ENCODE results near the gene PLN.

PLN gene

DNA sequence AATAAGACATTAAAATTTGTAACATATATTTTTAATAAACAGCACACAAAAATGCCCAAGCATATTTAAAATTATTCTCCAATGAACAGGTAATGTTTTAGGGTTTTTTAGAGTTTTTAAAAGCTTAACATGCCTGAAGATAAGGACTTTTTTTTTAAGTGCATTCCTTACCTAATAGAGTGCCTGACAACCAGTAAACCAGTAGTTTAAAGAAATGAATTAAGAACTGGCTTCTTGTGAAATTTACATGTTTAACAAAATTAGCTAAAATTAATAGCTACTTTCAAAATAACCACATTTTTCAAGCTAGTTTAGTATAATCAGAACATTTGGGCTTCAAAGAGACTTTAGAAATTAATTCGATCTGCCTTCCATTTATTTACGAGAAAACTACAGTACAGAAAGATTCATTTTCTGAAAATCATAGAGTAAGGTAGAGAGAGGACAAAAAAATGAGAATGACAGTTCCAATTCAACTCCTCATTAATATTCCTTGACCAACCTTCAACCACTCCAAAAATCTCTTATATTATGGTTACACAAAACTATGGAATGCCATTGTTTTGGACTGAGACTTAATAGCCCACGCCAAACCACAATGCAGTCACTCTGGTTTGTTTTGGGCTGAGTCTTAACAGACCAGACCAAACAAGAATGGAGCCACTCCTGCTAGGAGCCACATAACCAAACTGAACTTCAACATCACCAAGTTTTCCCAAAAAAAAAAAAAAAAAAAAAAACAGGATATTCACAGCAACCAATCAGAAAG lies 5.7 kb upstream of the PLN start:
- no peak for DNase-seq

DNA sequence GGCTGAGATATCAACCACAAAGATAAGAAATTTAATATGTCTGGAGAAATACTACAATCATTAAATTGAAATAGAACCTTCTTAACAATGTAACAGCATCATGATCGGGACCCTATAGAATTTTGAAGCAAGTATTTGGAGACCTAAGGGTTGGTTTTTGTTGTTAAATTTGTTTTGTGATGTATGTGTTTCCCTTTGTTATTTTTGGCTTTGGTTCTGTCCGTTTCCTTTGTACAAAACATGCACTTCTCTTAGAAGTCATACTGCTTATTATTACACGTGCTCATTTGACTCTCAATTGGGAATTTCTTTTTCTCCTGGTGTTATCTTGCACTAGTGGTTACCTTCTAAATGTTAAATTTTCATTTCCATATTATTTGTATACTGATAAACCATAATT lies 4.0 kb upstream of the PLN start:
- DNase-seq = no peak

DNA sequence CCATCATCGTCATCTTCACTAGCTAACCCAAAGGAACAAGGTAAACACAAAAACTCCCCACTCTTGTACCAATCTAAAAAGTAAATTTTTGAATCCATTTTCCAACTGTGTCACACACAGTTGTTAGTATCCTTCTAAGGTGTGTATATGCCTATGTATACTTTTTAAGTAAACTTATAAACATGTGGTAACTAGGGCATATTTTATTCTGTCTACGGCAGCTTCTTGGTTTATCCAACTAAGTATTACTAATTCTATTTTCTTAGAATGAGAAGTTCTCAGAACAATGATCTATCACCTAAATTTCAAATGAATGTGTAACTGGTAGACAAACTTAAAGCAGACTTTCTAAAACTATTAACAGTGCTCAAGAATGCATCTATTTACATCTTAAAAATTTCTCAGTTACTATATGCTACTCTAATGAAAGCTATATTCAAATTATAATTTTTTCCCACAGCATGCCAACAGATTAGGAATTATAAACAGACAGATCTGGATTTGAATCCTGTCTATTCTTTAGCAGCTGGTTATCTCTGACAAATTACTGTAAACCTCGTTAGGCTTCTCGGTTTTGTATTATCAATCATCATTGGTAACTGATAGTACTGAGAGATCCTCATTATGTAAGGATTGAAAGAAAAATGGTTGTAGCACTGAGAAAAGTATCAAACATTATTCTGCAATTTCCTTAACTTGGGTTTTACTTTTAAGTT lies 1.8 kb upstream of the PLN start:
- DNase-seq = no peak

DNA sequence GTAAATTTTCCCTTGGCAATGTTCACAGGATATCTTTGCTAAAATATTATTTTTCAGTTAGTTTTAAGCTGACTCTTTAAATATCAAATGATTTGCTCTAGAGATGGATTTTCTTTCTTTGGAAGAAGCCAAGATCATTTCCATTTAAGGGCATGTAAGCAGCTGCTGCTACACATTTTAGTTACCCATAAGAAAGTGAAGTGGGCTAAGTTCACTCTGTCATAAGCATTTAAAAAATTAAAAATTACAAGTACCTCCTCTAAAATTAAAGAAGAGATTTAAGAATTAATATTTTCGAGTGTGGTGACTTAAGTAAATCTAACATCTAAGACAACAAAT lies 1.2 kb upstream of the PLN start:
- DNase-seq = no peak

DNA sequence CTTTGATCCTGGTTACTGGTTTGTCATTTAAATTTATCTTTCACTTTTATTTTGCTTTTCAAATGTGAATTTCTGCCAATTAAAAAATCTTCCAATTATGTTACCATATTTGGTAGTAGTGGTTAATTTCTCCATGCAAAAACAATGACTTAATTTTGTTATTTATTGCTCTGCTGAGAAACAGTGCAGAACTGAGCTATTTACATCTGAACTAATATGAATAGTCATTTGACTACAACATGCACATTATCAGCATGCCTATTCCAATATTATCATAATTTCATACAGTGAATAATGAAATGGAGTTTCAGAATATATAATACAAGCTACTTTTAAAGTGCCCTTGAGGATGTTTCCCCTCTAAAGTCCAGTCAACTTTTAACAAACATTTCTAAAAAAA lies 517 bp downstream of the PLN start:
- no peak for DNase-seq

DNA sequence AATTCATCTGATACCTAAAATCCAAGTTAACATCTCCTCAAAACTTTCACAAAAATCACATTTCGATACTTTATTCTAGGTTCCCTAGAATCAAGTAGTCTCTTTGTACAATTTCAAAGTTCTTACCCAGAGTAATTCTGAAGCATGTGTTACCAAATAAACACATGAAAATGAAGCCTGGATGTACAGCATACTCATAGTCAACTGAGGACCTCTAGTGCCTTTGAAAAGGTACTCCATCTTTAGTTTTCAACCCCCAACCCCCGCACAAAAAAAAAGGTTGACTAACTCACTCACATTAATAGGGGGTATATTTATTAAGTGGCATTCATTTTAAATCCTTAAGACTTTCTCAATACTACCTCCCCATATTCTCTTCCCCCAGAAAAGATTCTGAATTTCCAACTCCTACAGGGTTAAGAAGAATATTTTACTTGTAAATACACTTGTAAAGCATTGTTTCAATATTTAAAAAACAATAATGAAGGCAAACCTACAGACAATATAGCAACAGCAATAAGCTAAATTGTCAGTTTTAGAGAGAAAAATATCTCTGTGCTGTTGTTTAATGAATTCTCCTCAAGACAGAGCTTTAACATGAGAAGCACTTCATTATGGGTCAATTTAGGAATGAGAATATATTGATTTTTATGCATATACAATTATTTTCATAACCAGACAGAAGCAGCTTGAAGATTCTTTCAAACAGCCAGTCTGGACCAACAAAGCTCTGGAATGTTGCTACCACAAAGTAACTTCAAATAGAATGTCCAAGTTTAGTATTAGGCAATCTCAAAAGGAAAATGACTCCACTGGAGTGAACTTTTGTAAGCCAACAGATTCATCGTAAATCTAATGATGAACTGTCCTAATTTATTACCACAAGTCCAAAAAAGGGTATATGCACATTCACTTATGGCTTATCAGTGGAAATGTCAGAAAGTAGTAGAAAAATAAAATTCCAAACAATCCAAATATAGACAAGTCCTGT lies 3.3 kb downstream of the PLN start:
- DNase-seq = peak; percentile 10

DNA sequence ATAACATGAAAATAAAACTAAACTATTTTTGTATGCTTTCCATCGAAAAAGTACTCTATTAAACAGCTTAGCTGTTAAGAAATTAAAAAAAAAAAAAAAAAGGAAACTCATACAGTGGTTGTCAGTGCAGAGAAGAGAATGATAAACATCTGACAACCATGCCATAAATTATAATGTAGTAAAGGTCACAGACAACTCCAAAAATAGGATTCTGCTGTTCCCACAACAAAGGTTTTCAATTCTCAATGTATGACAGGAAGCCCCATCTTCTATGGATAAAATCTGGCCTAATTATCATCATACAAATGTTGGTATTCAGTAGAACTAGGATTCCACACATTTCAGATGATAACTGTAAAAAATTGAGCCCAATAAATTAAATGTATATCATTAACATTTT lies 5.0 kb downstream of the PLN start:
- DNase-seq = no peak

DNA sequence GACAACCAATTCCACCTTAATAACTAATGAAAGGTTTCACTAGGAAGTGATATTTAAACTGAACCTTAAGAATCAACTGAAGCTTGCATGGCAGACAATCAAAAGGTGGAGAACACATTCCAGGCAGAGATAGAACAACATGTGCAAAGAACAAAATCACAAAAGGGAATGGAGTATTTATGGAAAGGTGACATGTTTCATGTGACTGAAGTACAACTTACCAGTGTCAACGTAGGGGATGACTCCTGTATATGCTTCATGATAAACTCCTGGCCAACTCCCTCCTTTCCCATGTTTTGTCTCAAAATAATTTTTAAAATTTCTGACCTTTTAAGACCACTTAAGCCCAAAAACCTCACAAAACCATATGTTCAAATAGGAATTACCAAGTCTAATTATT lies 6.6 kb downstream of the PLN start:
- DNase-seq = no peak

DNA sequence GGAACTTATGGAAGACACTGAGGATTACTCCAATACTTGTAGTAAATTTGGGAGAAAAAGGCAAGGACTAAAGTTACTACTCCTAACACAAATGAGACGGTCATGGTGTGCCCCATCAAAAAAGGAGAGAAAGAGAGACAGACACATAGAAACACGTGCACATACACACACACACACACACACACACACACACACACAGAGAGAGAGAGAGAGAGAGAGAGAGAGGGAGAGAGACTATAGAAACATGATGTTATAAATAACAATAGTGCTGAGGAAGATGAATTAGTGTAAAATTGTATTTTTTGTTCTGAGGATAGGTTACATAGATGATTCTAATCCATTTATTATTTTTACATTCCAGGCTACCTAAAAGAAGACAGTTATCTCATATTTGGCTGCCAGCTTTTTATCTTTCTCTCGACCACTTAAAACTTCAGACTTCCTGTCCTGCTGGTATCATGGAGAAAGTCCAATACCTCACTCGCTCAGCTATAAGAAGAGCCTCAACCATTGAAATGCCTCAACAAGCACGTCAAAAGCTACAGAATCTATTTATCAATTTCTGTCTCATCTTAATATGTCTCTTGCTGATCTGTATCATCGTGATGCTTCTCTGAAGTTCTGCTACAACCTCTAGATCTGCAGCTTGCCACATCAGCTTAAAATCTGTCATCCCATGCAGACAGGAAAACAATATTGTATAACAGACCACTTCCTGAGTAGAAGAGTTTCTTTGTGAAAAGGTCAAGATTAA lies 10.5 kb downstream of the PLN start:
- peak; percentile 7 for DNase-seq

DNA sequence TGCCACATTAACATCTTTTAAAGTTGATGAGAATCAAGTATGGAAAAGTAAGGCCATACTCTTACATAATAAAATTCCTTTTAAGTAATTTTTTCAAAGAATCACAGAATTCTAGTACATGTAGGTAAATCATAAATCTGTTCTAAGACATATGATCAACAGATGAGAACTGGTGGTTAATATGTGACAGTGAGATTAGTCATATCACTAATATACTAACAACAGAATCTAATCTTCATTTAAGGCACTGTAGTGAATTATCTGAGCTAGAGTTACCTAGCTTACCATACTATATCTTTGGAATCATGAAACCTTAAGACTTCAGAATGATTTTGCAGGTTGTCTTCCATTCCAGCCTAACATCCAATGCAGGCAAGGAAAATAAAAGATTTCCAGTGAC lies 11.6 kb downstream of the PLN start:
- no peak for DNase-seq

DNA sequence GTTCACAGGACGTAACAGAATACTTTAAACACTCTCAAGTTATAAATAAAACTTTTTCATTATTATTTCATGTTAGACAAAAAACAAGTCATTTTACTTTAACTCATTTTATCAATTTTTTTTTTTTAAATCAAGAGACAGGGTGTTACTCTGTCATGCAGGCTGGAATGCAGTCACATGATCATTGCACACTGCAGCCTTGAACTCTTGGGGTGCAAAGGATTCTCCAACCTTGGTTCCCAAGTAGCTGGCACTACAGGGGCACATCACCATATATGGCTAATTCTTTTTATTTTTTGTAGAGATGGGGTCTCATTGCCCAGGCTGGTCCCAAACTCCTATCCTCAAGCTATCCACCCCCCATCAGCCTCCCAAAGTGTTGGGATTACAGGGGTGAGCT lies 14.2 kb downstream of the PLN start:
- no peak for DNase-seq

DNA sequence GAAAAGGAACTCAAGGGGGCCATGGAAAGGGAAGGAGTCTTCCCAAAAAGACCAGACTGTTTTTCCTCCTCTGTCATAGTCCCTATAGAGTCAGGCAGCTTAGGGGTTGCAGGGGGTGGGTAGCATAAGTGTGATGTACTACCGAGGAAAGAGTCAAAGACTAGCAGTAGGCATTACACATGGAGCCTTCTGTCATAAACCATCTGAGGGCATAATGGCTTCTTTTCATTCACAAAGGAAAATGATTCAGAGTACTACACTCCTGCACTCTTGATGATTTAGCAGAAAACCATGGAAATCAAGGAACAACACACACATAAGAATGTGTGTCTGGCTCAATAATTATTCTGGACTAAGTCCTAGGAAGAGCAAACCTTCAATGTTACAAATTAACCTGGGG lies 14.9 kb downstream of the PLN start:
- DNase-seq = no peak

DNA sequence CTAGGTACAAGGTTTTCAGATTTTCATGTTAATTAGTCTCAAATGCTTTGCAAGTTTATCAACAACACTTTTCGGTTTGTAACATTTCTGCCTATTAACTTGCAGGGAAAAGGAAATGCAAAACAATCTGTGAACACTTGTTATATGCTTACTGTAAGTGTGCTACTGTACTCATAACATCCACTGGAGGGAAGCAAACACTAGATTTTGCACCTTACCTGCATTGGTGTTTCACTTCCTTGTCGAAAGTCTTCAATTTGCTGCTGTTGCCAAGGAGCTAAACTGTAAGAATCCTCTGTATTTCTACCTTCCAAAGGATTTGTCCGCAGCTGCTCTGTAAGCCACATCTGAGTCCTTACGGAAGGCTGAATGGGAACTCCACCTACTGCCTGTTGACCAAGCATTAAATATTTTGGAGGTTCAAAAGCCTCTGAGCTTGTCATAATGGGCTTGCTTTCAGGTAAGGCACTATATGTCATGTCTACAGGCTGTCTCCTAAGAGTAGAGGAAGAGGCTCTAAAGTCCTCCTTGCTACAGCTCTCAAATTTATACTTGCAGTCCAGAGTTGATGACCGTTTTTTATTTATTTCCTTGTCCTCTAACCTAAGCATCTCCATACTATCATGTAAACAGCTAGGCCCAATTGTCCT lies 17.3 kb downstream of the PLN start:
- DNase-seq = no peak

DNA sequence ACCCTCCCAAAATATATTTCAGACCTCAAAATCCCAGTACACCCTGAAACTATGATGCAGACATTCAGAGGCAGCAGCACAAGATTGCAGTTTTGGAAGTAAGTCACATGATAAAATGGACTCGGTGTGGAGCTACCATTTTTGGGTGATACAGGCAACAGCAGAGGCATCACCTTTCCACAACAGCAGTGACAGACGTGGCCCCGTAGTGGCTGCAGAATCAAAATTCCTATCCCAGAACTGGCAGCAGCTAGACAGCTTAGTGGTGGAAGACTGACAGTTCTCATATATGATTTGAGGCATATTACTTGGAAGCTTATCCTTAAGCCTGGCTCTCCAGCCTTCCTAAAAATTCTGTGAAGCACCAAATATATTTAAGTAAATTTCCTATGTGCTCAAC lies 19.9 kb downstream of the PLN start:
- DNase-seq = no peak

DNA sequence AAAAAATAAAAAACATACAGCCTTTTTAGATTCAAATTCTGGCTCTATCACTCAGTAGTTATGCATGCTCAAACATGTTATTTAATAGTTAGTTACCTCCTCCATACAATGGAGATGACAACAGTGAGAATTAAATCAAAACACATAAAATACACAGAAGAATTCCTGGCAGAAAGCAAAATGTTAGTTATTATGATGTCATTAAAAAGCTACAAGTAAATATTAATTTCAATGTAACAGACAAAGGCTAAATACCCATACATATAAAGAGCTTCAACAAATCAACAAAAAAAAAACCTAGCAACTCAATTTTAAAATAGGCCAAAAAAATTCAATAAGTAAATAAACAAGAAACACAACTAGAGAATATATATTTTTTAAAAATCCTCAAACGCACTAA lies 21.4 kb downstream of the PLN start:
- DNase-seq = no peak

DNA sequence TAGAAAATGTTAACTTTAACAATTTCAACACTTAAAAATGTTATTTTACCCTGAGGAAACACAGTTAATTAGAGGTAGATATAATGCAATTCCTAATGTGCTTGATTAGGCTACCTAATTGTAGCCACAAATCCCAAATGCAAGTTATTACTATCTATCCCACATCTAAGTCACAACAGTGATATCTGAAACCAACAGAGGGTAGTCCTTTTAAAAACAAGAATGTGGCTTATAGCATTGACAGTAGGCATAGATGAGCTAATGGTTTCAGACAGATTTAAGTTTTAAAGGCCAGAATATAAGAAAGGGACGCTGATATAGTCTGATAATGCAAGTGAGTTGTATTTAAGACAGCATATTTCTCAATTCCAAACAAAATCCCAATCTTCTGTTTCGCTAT lies 23.0 kb downstream of the PLN start:
- no peak for DNase-seq

DNA sequence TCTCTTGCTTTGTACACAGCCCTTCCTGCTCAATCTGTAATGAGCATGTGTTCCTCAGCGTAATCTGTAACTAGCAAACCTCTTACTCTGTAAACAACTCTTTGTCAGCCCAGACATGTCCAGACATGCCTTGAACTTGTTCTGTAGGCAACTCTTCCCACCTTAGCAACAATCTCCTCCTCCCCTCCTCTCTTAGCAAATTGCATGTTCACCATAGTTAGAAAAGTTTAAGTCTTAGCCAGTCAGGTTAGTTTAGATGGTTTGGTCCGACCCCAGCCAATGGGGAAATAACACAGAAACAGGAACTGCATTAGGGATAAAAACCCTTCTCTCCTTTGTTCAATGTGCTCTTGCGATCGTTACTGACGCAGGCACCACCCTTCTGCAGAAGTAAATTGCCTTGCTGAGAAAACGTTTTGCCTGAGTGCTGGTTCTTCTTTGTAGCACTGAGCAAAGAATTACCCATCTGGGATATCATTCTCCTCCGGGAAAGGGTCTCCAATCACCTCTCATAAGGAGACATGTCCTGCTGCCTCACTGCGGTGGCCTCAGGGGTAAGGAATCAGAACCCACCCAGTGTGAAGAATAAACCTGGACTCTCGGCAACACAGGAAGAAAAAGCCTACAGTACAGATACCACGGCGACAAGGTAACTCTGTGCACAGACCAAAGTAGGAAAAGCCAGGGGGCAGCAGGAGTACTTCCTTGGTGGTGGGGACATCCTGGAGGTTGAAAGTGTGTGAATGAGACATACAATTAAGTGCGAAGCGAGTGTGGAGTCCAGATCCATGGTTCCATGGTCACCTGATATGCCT lies 26.2 kb downstream of the PLN start:
- no peak for DNase-seq

DNA sequence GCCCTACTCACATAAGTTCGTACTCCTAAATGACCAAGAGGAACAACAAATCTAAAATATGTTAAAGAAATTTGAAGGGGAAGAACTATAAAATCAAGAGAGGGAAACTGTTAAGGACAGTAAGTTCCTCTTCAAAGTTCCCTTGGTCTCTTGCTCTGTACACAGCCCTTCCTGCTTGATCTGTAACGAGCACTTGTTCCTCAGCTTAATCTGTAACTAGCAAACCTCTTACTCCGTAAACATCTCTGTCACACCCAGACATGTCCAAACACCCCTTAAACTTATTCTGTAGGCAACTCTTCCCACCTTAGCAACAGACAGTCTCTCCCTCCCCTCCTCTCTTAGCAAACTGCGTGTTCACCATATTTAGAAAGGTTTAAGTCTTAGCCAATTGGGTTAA lies 29.9 kb downstream of the PLN start:
- no peak for DNase-seq

DNA sequence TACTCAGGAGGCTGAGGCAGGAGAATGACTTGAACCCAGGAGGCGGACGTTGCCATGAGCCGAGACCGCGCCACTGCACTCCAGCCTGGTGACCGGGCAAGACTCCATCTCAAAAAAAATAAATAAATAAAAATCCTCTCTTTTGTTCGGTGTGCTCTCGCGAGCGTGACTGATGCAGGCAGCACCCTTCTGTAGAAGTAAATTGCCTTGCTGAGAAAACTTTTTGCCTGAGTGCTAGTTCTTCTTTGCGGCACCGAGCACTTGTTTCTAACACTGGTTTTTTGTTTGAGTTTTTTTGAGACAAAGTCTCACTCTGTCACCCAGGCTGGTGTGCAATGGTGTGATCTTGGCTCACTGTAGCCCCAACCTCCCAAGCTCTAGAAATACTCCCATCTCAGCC lies 30.5 kb downstream of the PLN start:
- DNase-seq = no peak

DNA sequence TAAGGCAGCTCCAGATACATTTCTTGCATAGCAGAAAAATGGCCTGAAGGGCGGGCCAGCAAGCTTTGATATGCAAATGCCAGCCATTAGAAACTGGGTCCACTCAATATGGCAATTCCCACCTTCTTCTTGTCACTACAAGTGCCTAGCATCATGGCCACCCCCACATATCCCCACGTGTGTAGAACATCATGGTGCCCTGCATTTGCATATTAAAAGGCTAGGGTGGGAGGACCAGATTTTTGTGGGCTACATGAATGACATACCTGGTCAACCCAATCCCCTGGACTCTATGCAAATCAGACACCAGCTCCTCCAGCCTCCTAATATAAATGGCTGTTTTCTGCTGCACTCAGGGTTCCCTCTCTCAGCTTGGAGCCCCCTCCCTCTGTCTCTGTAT lies 31.7 kb downstream of the PLN start:
- no peak for DNase-seq

DNA sequence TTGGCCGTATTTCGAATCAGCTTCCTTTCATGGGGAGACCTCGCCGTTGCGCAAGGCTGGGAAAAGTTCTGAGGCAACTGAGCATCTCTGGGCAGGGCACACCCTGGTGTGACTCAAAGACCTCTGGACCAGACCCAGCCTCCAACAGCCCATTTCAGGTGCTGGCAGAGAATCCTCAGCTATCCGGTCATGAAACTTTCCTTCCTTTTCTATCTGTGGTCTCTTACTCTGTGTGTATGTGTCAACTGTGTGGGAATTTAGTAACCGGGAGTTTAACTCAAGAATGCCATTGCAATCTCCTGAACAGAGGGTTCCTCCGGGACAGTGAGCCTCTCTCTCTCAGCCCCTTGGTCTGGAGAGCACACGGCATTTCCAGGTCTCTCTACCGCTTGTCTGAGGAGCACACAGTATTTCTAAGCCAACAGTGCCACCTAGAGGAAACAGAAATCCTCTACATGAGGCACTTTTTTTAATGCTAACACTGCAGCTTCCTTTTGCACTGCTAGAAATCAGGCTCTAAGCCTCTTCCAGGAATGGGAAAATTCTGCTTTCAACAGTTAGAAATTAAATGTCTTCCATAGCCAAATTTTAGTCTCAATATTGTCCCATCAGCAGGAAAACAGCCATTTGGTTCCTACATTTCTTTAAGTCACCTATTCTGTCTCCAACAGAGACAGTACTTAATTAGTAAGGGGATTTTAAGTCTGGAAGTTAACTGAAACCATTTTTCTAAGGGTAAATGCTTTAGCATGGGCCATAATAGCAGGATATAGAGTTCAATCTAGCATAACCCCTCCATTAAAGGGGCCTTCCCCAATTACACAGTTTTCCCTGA lies 32.7 kb downstream of the PLN start:
- DNase-seq = peak; percentile 27
